HepG2 (cell line): ENCODE results near the gene CR1L. TPM values are rescaled to one million over a fixed set of nuclear protein-coding genes. Genes with fewer than 3 reads are reported as not detected.

Experiments
- ATAC-seq: fragments of 200-7000 bp; cut with Tn5 transposase; 3 replicates; pipeline ENCODE4 v1.9.1; 2020; ENCODE audit warnings: mild to moderate bottlenecking, moderate library complexity
- BruUV-seq: library from RNA; stranded (reverse); fragments of 400-500 nt; replicated peaks from 2 replicates; lab custom pipeline; 2021; lab: Mats Ljungman, UMichigan
- CTCF ChIA-PET: fragments of 300-600 bp; formaldehyde crosslinking; extraction: SDS; loops from one replicate; lab custom pipeline; 2021; ENCODE audit warnings: low total read pairs, inconsistent platforms, low intra/inter-chr PET ratio; lab: Yijun Ruan, JAX
- POLR2A ChIA-PET: fragments of 350-600 bp; sonication (Branson Sonifier 250); formaldehyde crosslinking; loops from one replicate; lab custom pipeline; 2020; ENCODE audit warnings: antibody characterized with exemption, inconsistent platforms; lab: Yijun Ruan, JAX
- DNase-seq: peaks from one replicate; pipeline ENCODE4 v3.0.0-alpha.2; 2015; ENCODE audit warnings: low spot score
- FAIRE-seq: peaks from 3 replicates; lab custom pipeline; 2011; peaks lifted over from hg19 to GRCh38; lab: Jason Lieb, UNC
- H2AFZ ChIP-seq: one replicate; pipeline ENCODE4 v1.6.1; 2011; ENCODE audit warnings: low read length, inconsistent platforms
- H3K27ac ChIP-seq: fragments of 300-600 bp; 3 replicates; pipeline ENCODE4 v1.8.0; 2011; ENCODE audit warnings: mixed run types, mild to moderate bottlenecking, mixed read lengths, low read length, inconsistent platforms; ENCODE audit not compliant: insufficient read depth; ENCODE audit errors: extremely low read length
- H3K27me3 ChIP-seq, 2 experiments: fragments of 200-600 bp in 1 of 2; 2 replicates in 1 of 2; 3 replicates in 1 of 2; pipeline versions ENCODE4 v1.6.0 to v1.8.0; 2011; ENCODE audit warnings: low read length in 2 of 2, mild to moderate bottlenecking in 2 of 2, moderate library complexity in 2 of 2, inconsistent platforms in 1 of 2; ENCODE audit not compliant: insufficient read depth in 2 of 2, control insufficient read depth in 1 of 2
- H3K36me3 ChIP-seq, 2 experiments: fragments of 200-600 bp in 1 of 2; replicated peaks in 1 of 2; 2 replicates in 1 of 2; 3 replicates in 1 of 2; pipeline versions ENCODE4 v1.5.1 to v1.8.0; 2011; ENCODE audit warnings: low read length in 2 of 2, inconsistent platforms in 1 of 2; ENCODE audit not compliant: insufficient read depth in 2 of 2, control insufficient read depth in 1 of 2
- H3K4me1 ChIP-seq: 2 replicates; pipeline ENCODE4 v1.5.1; 2012; ENCODE audit warnings: low read length, inconsistent platforms; ENCODE audit not compliant: insufficient read depth
- H3K4me2 ChIP-seq: 2 replicates; pipeline ENCODE4 v1.6.0; 2011; ENCODE audit warnings: low read depth, low read length, inconsistent platforms
- H3K4me3 ChIP-seq, 3 experiments: fragments of 200-600 bp in 1 of 3; sonication (generic), shearing (Covaris generic) in 1 of 3; replicated peaks in 1 of 3; 2 replicates each; pipeline ENCODE4 v1.5.1; 2011 to 2016; ENCODE audit warnings: low read length in 3 of 3, inconsistent platforms in 2 of 3, low read depth in 2 of 3, mild to moderate bottlenecking in 2 of 3, control low read depth in 1 of 3, mixed read lengths in 1 of 3; ENCODE audit not compliant: insufficient read depth in 1 of 3
- H3K79me2 ChIP-seq: one replicate; pipeline ENCODE4 v1.6.1; 2011; ENCODE audit warnings: low read length, inconsistent platforms; ENCODE audit not compliant: insufficient read depth
- H3K9ac ChIP-seq: 2 replicates; pipeline ENCODE4 v1.6.0; 2011; ENCODE audit warnings: mild to moderate bottlenecking, low read depth, low read length, inconsistent platforms; ENCODE audit not compliant: insufficient read depth
- H3K9me3 ChIP-seq: 2 replicates; pipeline ENCODE4 v1.5.1; 2012; ENCODE audit warnings: mild to moderate bottlenecking, low read length
- H4K20me1 ChIP-seq: 2 replicates; pipeline ENCODE4 v1.6.0; 2011; ENCODE audit warnings: inconsistent platforms, mild to moderate bottlenecking, low read length, moderate library complexity; ENCODE audit not compliant: insufficient read depth
- GRHL1 ChIP-seq: sonication (generic); formaldehyde crosslinking; conservative IDR thresholded peaks from 2 replicates; pipeline ENCODE4 v1.8.0; 2022; ENCODE audit warnings: missing genetic modification reagents
- LCORL ChIP-seq, 2 experiments: fragments of 450-650 bp in 1 of 2; sonication (generic) in 1 of 2; formaldehyde crosslinking in 1 of 2; IDR thresholded peaks; 2 replicates each; pipeline versions ENCODE4 v1.5.0 to v1.6.1; 2017 to 2020; ENCODE audit warnings: antibody characterized with exemption in 1 of 2, missing genetic modification reagents in 1 of 2
- MED8 ChIP-seq: sonication (generic); formaldehyde crosslinking; IDR thresholded peaks from 2 replicates; pipeline ENCODE4 v1.8.1; 2023; ENCODE audit warnings: mild to moderate bottlenecking, missing genetic modification reagents; ENCODE audit not compliant: insufficient replicate concordance
- NR2F1 ChIP-seq, 2 experiments: fragments of 450-650 bp in 1 of 2; formaldehyde crosslinking in 1 of 2; IDR thresholded peaks; 2 replicates each; pipeline versions ENCODE4 v1.5.0 to v1.6.1; 2016 to 2020; ENCODE audit warnings: mild to moderate bottlenecking in 1 of 2, missing compliant biosample characterization in 1 of 2, missing genetic modification reagents in 1 of 2, moderate library complexity in 1 of 2
- PHF21A ChIP-seq: sonication (generic); formaldehyde crosslinking; IDR thresholded peaks from 2 replicates; pipeline ENCODE4 v1.5.0; 2020; ENCODE audit warnings: mild to moderate bottlenecking, missing genetic modification reagents
- REL ChIP-seq: sonication (generic); formaldehyde crosslinking; conservative IDR thresholded peaks from 2 replicates; pipeline ENCODE4 v1.8.0; 2022; ENCODE audit warnings: mild to moderate bottlenecking, missing genetic modification reagents, moderate library complexity
- SRF ChIP-seq: IDR thresholded peaks from 2 replicates; pipeline ENCODE4 v1.6.1; 2011; ENCODE audit warnings: mild to moderate bottlenecking, low read depth, low read length, moderate library complexity
- STAT6 ChIP-seq: sonication (generic); formaldehyde crosslinking; IDR thresholded peaks from 2 replicates; pipeline ENCODE4 v1.4.0; 2020; ENCODE audit warnings: missing genetic modification reagents, mild to moderate bottlenecking, borderline replicate concordance
- TAF15 ChIP-seq: fragments of 200-400 bp; formaldehyde crosslinking; IDR thresholded peaks from one replicate; pipeline ENCODE4 v1.6.1; 2018; ENCODE audit warnings: mild to moderate bottlenecking, low read depth, low read length; ENCODE audit not compliant: poor library complexity, severe bottlenecking
- TBX3 ChIP-seq: fragments of 450-650 bp; IDR thresholded peaks from 2 replicates; pipeline ENCODE4 v1.6.1; 2017; ENCODE audit warnings: antibody characterized with exemption, mild to moderate bottlenecking, inconsistent platforms, borderline replicate concordance
- THAP11 ChIP-seq: IDR thresholded peaks from 2 replicates; pipeline ENCODE4 v1.6.1; 2016; ENCODE audit warnings: missing biosample characterization, missing genetic modification reagents
- ZNF124 ChIP-seq: sonication (generic); formaldehyde crosslinking; IDR thresholded peaks from 2 replicates; pipeline ENCODE4 v1.4.0; 2020; ENCODE audit warnings: missing genetic modification reagents
- ZNF264 ChIP-seq: sonication (generic); formaldehyde crosslinking; IDR thresholded peaks from 2 replicates; pipeline ENCODE4 v1.4.0; 2020; ENCODE audit warnings: missing genetic modification reagents
- ZNF367 ChIP-seq: sonication (generic); formaldehyde crosslinking; IDR thresholded peaks from 2 replicates; pipeline ENCODE4 v1.4.0; 2020; ENCODE audit warnings: missing genetic modification reagents, borderline replicate concordance
- WGBS: methylation state at CpG from one replicate; pipeline ENCODE4 v1.1.6; 2017; ENCODE audit warnings: low lambda C conversion rate; 5-methylcytosine and 5-hydroxymethylcytosine counted together
- in situ Hi-C: cut with HindIII; loops from 2 replicates; pipeline ENCODE4 v1.10.0; 2017; ENCODE audit warnings: low pct_unique_long_range_greater_than_20kb; ENCODE audit not compliant: extremely low pct_ligation_motif_present
- intact Hi-C: fragments of 100-400 bp; cut with micrococcal nuclease; formaldehyde crosslinking; loops from one replicate; pipeline ENCODE4 v1.10.0; 2022; ENCODE audit not compliant: unreplicated experiment
- polyA plus RNA-seq, 8 experiments: library from polyadenylated mRNA; depleted of rRNA in 3 of 8; stranded (reverse) in 7 of 8; unstranded in 1 of 8; fragments of >200 nt; fragmentation: Illumina TruSeq in 4 of 8; extraction: Trizol in 4 of 8; gene quantifications; 2 replicates each; pipeline versions ENCODE4 v1.2.1 to v1.2.3, GENCODE V29; 2011 to 2016; ENCODE audit warnings: low read depth in 4 of 8, missing spikeins in 1 of 8, mixed read lengths in 1 of 8; ENCODE audit not compliant: insufficient read depth in 1 of 8
- total RNA-seq, 5 experiments: library from RNA; depleted of rRNA; stranded (reverse); fragments of >200 nt; fragmentation: Illumina TruSeq; extraction: Trizol; gene quantifications; 2 replicates each; pipeline ENCODE4 v1.2.3, GENCODE V29; 2016; ENCODE audit warnings: low read depth in 1 of 5

Gene CR1L
- total and polyA plus RNA-seq, 2 of the 13 experiments (the other 11 are each of a cell fraction or from before 2014, with no cell fraction given), result not detected

DNA sequence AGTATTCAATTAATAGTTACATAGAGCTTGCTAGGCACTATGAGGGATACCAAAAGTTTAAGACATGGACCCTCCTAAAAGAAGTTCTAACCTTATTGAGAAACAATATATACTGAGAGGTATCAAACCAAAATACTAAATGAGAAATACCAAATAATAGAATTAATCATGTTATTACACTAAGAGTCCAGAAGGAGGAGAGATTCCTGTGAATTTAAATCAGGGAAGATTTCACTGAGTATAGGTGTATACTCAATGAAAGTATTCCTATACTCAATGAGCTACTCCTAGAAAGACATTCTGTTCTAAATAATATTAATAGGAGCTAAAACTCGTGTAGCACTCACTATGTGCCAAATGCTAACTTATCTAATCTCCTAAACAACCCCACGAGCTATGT lies 9.4 kb downstream of the CR1L start:
- Histone ChIP-seq H3K4me3 (no peak overlapping the region), H3K36me3 (no peaks in the 10 kb centered on the region; a peak in 1 of 5 replicates), H3K9me3 (no peaks in the 10 kb centered on the region), H3K4me2 (no peak overlapping the region), H3K27me3 (peaks cover 1 to 2% of the 10 kb centered on the region in 2 experiments; a peak in 2 of 5 replicates), H4K20me1 (no peaks in the 10 kb centered on the region), H3K27ac (no peak overlapping the region), H2AFZ (no peak overlapping the region), H3K79me2 (no peaks in the 10 kb centered on the region), H3K9ac (no peak overlapping the region), H3K4me1 (no peaks in the 10 kb centered on the region)
- intact Hi-C loops, result no loop called here
- POLR2A ChIA-PET, result no interaction called here
- WGBS, result 0% methylated on average over 2 of the region's 2 CpGs
- BruUV-seq, result no TSS peak
- no peak for ATAC-seq
- TF ChIP-seq ZNF367 (no peak), ZNF124 (CRISPR knock-in tag) (no peak), PHF21A (CRISPR knock-in tag) (no peak), THAP11 (CRISPR knock-in tag) (no peak), NR2F1 (CRISPR knock-in tag; IDR thresholded peaks at IDR 0.05) (no peak), GRHL1 (CRISPR knock-in tag) (no peak), LCORL (IDR thresholded peaks at IDR 0.05) (no peak), LCORL (CRISPR knock-in tag; IDR thresholded peaks at IDR 0.05) (no peak), TAF15 (no peak), SRF (no peak), ZNF264 (CRISPR knock-in tag) (no peak), MED8 (CRISPR knock-in tag) (no peak), REL (CRISPR knock-in tag) (no peak), TBX3 (no peak), STAT6 (CRISPR knock-in tag) (no peak)
- FAIRE-seq, result no peak
- CTCF ChIA-PET, result no interaction called here
- in situ Hi-C loops, result no loop called here
- DNase-seq, result no peak
